WTC11 (cell line): ENCODE measurements around the gene RBM18. TPM values are rescaled to one million over a fixed set of nuclear protein-coding genes. Genes with fewer than 3 reads are reported as not detected.

ENCODE experiments used
- ATF2 ChIP-seq: sonication (generic); formaldehyde crosslinking; IDR thresholded peaks from 2 replicates; pipeline ENCODE4 v1.8.1; 2022; ENCODE audit warnings: low read depth, missing genetic modification reagents, borderline replicate concordance
- E2F4 ChIP-seq: sonication (generic); formaldehyde crosslinking; IDR thresholded peaks from 2 replicates; pipeline ENCODE4 v1.8.1; 2022; ENCODE audit warnings: low read depth, mild to moderate bottlenecking, moderate library complexity, missing genetic modification reagents, borderline replicate concordance
- ELF4 ChIP-seq: sonication (generic); formaldehyde crosslinking; IDR thresholded peaks from 2 replicates; pipeline ENCODE4 v1.8.1; 2022; ENCODE audit warnings: low read depth, mild to moderate bottlenecking, moderate library complexity, missing genetic modification reagents
- EMX1 ChIP-seq: fragments of 250-450 bp; sonication (Bioruptor Pico); IDR thresholded peaks from 2 replicates; pipeline ENCODE4 v1.8.0; 2021; ENCODE audit warnings: mild to moderate bottlenecking
- FOXP1 ChIP-seq: sonication (generic); formaldehyde crosslinking; IDR thresholded peaks from 2 replicates; pipeline ENCODE4 v1.8.0; 2022; ENCODE audit warnings: missing genetic modification reagents, mild to moderate bottlenecking, moderate library complexity, borderline replicate concordance
- GABPB1 ChIP-seq: sonication (generic); formaldehyde crosslinking; IDR thresholded peaks from 2 replicates; pipeline ENCODE4 v1.8.1; 2023; ENCODE audit warnings: mild to moderate bottlenecking, missing genetic modification reagents
- GRHL2 ChIP-seq: fragments of 250-450 bp; sonication (Bioruptor Pico); IDR thresholded peaks from 2 replicates; pipeline ENCODE4 v1.8.0; 2022; ENCODE audit warnings: mild to moderate bottlenecking, moderate library complexity; ENCODE audit not compliant: insufficient replicate concordance, severe bottlenecking
- MYBL2 ChIP-seq: sonication (generic); formaldehyde crosslinking; IDR thresholded peaks from 2 replicates; pipeline ENCODE4 v1.8.1; 2023; ENCODE audit warnings: mild to moderate bottlenecking, moderate library complexity, missing genetic modification reagents
- NR3C1 ChIP-seq: sonication (generic); formaldehyde crosslinking; conservative IDR thresholded peaks from 2 replicates; pipeline ENCODE4 v1.8.1; 2023; ENCODE audit warnings: low read depth, mild to moderate bottlenecking, missing genetic modification reagents
- SOX15 ChIP-seq: fragments of 250-450 bp; sonication (Bioruptor Pico); IDR thresholded peaks from 2 replicates; pipeline ENCODE4 v1.9.0; 2021; ENCODE audit warnings: mild to moderate bottlenecking
- SP1 ChIP-seq: sonication (generic); formaldehyde crosslinking; conservative IDR thresholded peaks from 2 replicates; pipeline ENCODE4 v1.8.1; 2022; ENCODE audit warnings: missing genetic modification reagents
- TCF7 ChIP-seq: sonication (generic); formaldehyde crosslinking; IDR thresholded peaks from 2 replicates; pipeline ENCODE4 v1.8.0; 2022; ENCODE audit warnings: mild to moderate bottlenecking, low read depth, missing genetic modification reagents, moderate library complexity
- TEAD1 ChIP-seq: sonication (generic); formaldehyde crosslinking; IDR thresholded peaks from 2 replicates; pipeline ENCODE4 v1.8.0; 2022; ENCODE audit warnings: mild to moderate bottlenecking, missing genetic modification reagents
- TEAD4 ChIP-seq: sonication (generic); formaldehyde crosslinking; IDR thresholded peaks from 2 replicates; pipeline ENCODE4 v1.8.0; 2022; ENCODE audit warnings: mild to moderate bottlenecking, missing genetic modification reagents
- ZBTB43 ChIP-seq: sonication (generic); formaldehyde crosslinking; IDR thresholded peaks from 2 replicates; pipeline ENCODE4 v1.8.1; 2023; ENCODE audit warnings: mild to moderate bottlenecking, missing genetic modification reagents
- ZNF138 ChIP-seq: sonication (generic); formaldehyde crosslinking; conservative IDR thresholded peaks from 2 replicates; pipeline ENCODE4 v1.8.1; 2022; ENCODE audit warnings: mild to moderate bottlenecking, moderate library complexity, missing genetic modification reagents
- ZNF317 ChIP-seq: sonication (generic); formaldehyde crosslinking; IDR thresholded peaks from 2 replicates; pipeline ENCODE4 v1.8.1; 2023; ENCODE audit warnings: low read depth, mild to moderate bottlenecking, moderate library complexity, missing genetic modification reagents, borderline replicate concordance
- ZNF396 ChIP-seq: fragments of 250-450 bp; sonication (Bioruptor Pico); IDR thresholded peaks from 2 replicates; pipeline ENCODE4 v1.8.0; 2021; ENCODE audit warnings: mild to moderate bottlenecking, moderate library complexity, borderline replicate concordance
- ZNF416 ChIP-seq: fragments of 250-450 bp; sonication (Bioruptor Pico); IDR thresholded peaks from 2 replicates; pipeline ENCODE4 v1.9.0; 2021; ENCODE audit warnings: mild to moderate bottlenecking, inconsistent platforms
- total RNA-seq: library from RNA; stranded (reverse); gene quantifications from 3 replicates; pipeline ENCODE4 v1.2.3, GENCODE V29; 2021
- TF ChIP-seq, protein P1 (sequence below): sonication (generic); formaldehyde crosslinking; conservative IDR thresholded peaks from 2 replicates; pipeline ENCODE4 v1.8.1; 2023; ENCODE audit warnings: mild to moderate bottlenecking, low read depth, missing genetic modification reagents, moderate library complexity
- TF ChIP-seq, protein P2 (sequence below): fragments of 250-450 bp; sonication (Bioruptor Pico); IDR thresholded peaks from 2 replicates; pipeline ENCODE4 v1.9.0; 2021; ENCODE audit warnings: mild to moderate bottlenecking, borderline replicate concordance
- TF ChIP-seq, protein P3 (sequence below): sonication (generic); formaldehyde crosslinking; IDR thresholded peaks from 2 replicates; pipeline ENCODE4 v1.8.0; 2023; ENCODE audit warnings: mild to moderate bottlenecking, missing genetic modification reagents
- TF ChIP-seq, protein P4 (sequence below): sonication (generic); formaldehyde crosslinking; IDR thresholded peaks from 2 replicates; pipeline ENCODE4 v1.8.1; 2023; ENCODE audit warnings: mild to moderate bottlenecking, moderate library complexity, missing genetic modification reagents

RBM18 gene
- total RNA-seq, 1 experiment from 2014 or later, result 11.4 TPM

DNA sequence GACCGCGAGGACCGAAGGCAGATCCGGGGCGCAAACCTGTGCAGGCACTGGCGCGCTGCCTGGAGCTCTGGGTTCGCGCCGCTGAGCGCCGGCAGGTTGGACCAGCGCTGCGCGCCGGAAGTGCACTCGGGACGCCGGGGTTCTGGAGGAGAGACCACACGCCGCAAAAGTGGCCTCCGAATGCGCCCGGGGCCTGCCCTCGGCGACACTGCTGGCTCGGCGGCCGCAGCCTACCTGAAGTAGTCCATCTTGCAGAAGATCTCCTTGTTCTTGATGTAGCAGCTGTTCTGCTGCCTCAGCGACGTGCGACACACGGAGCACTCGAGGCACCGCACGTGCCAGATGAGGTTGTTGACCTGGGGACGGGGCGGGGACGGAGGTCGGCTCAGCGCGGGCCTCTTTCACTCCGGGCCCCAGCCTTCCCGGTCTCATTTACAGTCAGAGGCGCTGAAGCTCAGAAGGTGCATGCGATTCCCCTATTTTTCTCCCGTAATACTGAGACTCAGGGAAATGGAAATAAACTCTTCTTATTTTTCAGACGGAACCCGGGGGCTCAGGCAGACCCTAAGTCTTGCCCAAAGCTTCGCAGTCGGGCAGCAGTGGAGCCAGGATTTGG, 38.4 kb downstream of the RBM18 start (continued):
- peak; percentile 59; the same call in 1 of the 2 replicates for TF ChIP-seq ZBTB43 (CRISPR knock-in tag)
- no peak for TF ChIP-seq GRHL2
- TF ChIP-seq, protein P1, sequence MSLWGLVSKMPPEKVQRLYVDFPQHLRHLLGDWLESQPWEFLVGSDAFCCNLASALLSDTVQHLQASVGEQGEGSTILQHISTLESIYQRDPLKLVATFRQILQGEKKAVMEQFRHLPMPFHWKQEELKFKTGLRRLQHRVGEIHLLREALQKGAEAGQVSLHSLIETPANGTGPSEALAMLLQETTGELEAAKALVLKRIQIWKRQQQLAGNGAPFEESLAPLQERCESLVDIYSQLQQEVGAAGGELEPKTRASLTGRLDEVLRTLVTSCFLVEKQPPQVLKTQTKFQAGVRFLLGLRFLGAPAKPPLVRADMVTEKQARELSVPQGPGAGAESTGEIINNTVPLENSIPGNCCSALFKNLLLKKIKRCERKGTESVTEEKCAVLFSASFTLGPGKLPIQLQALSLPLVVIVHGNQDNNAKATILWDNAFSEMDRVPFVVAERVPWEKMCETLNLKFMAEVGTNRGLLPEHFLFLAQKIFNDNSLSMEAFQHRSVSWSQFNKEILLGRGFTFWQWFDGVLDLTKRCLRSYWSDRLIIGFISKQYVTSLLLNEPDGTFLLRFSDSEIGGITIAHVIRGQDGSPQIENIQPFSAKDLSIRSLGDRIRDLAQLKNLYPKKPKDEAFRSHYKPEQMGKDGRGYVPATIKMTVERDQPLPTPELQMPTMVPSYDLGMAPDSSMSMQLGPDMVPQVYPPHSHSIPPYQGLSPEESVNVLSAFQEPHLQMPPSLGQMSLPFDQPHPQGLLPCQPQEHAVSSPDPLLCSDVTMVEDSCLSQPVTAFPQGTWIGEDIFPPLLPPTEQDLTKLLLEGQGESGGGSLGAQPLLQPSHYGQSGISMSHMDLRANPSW (CRISPR knock-in tag), result no peak
- TF ChIP-seq ZNF317 (CRISPR knock-in tag), result no peak
- no peak for TF ChIP-seq SP1 (CRISPR knock-in tag)
- no peak; the same call in 1 of the 2 replicates for TF ChIP-seq ELF4 (CRISPR knock-in tag)
- TF ChIP-seq TCF7, result no peak
- TF ChIP-seq SOX15 (CRISPR knock-in tag), result no peak
- TF ChIP-seq EMX1, result no peak
- TF ChIP-seq, protein P2, sequence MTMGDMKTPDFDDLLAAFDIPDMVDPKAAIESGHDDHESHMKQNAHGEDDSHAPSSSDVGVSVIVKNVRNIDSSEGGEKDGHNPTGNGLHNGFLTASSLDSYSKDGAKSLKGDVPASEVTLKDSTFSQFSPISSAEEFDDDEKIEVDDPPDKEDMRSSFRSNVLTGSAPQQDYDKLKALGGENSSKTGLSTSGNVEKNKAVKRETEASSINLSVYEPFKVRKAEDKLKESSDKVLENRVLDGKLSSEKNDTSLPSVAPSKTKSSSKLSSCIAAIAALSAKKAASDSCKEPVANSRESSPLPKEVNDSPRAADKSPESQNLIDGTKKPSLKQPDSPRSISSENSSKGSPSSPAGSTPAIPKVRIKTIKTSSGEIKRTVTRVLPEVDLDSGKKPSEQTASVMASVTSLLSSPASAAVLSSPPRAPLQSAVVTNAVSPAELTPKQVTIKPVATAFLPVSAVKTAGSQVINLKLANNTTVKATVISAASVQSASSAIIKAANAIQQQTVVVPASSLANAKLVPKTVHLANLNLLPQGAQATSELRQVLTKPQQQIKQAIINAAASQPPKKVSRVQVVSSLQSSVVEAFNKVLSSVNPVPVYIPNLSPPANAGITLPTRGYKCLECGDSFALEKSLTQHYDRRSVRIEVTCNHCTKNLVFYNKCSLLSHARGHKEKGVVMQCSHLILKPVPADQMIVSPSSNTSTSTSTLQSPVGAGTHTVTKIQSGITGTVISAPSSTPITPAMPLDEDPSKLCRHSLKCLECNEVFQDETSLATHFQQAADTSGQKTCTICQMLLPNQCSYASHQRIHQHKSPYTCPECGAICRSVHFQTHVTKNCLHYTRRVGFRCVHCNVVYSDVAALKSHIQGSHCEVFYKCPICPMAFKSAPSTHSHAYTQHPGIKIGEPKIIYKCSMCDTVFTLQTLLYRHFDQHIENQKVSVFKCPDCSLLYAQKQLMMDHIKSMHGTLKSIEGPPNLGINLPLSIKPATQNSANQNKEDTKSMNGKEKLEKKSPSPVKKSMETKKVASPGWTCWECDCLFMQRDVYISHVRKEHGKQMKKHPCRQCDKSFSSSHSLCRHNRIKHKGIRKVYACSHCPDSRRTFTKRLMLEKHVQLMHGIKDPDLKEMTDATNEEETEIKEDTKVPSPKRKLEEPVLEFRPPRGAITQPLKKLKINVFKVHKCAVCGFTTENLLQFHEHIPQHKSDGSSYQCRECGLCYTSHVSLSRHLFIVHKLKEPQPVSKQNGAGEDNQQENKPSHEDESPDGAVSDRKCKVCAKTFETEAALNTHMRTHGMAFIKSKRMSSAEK (CRISPR knock-in tag), result no peak
- TF ChIP-seq TEAD1, result peak; percentile 84; the same call in 1 of the 2 replicates
- no peak for TF ChIP-seq GABPB1 (CRISPR knock-in tag)
- TF ChIP-seq E2F4 (CRISPR knock-in tag), result no peak
- no peak for TF ChIP-seq ZNF416 (CRISPR knock-in tag)
- no peak for TF ChIP-seq MYBL2 (CRISPR knock-in tag)
- no peak; the same call in 1 of the 2 replicates for TF ChIP-seq ATF2 (CRISPR knock-in tag)
- TF ChIP-seq NR3C1 (CRISPR knock-in tag), result no peak
- TF ChIP-seq ZNF138, result no peak
- TF ChIP-seq, protein P3, sequence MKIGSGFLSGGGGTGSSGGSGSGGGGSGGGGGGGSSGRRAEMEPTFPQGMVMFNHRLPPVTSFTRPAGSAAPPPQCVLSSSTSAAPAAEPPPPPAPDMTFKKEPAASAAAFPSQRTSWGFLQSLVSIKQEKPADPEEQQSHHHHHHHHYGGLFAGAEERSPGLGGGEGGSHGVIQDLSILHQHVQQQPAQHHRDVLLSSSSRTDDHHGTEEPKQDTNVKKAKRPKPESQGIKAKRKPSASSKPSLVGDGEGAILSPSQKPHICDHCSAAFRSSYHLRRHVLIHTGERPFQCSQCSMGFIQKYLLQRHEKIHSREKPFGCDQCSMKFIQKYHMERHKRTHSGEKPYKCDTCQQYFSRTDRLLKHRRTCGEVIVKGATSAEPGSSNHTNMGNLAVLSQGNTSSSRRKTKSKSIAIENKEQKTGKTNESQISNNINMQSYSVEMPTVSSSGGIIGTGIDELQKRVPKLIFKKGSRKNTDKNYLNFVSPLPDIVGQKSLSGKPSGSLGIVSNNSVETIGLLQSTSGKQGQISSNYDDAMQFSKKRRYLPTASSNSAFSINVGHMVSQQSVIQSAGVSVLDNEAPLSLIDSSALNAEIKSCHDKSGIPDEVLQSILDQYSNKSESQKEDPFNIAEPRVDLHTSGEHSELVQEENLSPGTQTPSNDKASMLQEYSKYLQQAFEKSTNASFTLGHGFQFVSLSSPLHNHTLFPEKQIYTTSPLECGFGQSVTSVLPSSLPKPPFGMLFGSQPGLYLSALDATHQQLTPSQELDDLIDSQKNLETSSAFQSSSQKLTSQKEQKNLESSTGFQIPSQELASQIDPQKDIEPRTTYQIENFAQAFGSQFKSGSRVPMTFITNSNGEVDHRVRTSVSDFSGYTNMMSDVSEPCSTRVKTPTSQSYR (CRISPR knock-in tag), result peak; percentile 77; the same call in 1 of the 2 replicates
- TF ChIP-seq, protein P4, sequence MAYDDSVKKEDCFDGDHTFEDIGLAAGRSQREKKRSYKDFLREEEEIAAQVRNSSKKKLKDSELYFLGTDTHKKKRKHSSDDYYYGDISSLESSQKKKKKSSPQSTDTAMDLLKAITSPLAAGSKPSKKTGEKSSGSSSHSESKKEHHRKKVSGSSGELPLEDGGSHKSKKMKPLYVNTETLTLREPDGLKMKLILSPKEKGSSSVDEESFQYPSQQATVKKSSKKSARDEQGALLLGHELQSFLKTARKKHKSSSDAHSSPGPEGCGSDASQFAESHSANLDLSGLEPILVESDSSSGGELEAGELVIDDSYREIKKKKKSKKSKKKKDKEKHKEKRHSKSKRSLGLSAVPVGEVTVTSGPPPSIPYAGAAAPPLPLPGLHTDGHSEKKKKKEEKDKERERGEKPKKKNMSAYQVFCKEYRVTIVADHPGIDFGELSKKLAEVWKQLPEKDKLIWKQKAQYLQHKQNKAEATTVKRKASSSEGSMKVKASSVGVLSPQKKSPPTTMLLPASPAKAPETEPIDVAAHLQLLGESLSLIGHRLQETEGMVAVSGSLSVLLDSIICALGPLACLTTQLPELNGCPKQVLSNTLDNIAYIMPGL (CRISPR knock-in tag), result no peak
- peak; percentile 85; the same call in 1 of the 2 replicates for TF ChIP-seq FOXP1 (CRISPR knock-in tag)
- TF ChIP-seq TEAD4 (CRISPR knock-in tag), result no peak
- TF ChIP-seq ZNF396 (CRISPR knock-in tag), result no peak
